ENCODE measurements around the gene TMEM209. TPM values are rescaled to one million over a fixed set of nuclear protein-coding genes. Genes with fewer than 3 reads are reported as not detected.
"Not testable (repeated sequence)": the region's sequence is repeated elsewhere in the genome, so short reads cannot be mapped to it uniquely, and the experiment has no call there.

TMEM209 gene
- total RNA-seq, 4 donors from 2014 or later = 9.6 to 17.3 (median 12.5) TPM

DNA sequence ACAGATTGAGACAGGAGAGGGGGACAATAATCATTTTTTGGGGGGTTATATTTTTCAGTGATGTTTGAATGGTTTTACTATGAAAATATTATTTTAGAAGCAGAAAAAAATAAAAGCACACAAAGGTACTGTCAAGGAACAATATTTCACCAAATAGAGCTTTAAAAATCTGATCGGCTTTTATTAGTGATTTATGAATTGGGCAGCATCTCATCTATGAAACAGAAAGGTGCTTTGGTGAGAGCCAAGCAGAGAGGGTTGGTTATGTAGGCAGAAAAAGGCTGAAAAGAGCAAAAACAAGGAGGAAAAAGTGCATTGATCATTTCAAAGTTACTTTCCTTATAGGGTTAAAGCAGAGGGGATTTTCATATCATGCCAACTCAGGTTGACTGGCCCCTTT, 35.0 kb upstream of the TMEM209 start:
- WGBS, 2 donors = 90 to 97% methylated on average over 1 of the region's 1 CpG
- Histone ChIP-seq H3K9me3 (no peaks in the 10 kb centered on the region), H3K4me3 (no peak overlapping the region), H3K4me1 (peaks cover 0 to 10% (median 0%) of the 10 kb centered on the region in 4 donors), H3K36me3 (no peaks in the 10 kb centered on the region), H3K27ac (no peak overlapping the region), H3K27me3 (no peaks in the 10 kb centered on the region)
- no peak for DNase-seq (ENCODE audit: low spot score in 2 of 2)
- TF ChIP-seq EP300 (IDR thresholded peaks at IDR 0.05) = no peak

DNA sequence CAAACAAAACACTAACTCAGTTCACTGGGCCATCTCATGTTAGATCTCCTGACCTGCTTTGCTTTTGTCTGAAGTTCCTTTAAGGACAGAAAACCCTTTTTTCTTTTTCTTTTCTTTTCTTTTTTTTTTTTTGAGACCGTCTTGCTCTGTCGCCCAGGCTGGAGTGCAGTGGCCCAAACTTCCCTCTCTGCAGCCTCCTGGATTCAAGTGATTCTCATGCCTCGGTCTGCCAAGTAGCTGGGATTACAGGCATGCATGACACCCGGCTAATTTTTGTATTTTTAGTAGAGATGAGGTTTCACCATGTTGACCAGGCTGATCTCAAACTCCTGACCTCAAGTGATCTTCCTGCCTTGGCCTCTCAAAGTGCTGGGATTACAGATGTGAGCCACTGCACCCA, 31.2 kb upstream of the TMEM209 start:
- H3K36me3 ChIP-seq; H3K9me3 ChIP-seq; H3K4me3 ChIP-seq; H3K4me1 ChIP-seq; H3K27ac ChIP-seq; H3K27me3 ChIP-seq; DNase-seq (ENCODE audit: low spot score in 2 of 2): not testable (repeated sequence)
- WGBS, 2 donors = 51 to 56% methylated on average over 4 of the region's 4 CpGs

DNA sequence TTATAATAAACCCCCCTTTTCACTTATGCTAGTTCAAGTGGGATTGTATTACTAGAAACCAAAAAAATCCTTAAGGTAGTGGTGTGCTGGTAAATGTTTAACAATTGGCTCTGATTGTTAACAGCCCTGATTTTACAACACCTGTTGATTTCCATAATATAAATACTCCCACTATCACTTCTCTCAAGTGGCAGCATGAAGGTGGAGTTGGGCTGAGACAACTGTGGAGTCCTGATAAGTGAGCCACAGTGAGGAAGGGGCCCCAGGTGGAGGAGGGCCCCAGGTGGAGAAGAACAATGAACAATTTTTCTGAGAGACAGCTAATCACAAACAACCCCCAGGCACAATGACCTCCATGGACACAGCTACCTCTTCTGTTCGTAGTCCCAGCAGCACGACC, 28.9 kb upstream of the TMEM209 start:
- 78 to 81% methylated on average over 2 of the region's 2 CpGs for WGBS, 2 donors
- Histone ChIP-seq H3K27me3 (no peaks in the 10 kb centered on the region), H3K36me3 (no peaks in the 10 kb centered on the region), H3K4me3 (no peak overlapping the region), H3K9me3 (no peaks in the 10 kb centered on the region), H3K27ac (no peak overlapping the region), H3K4me1 (no peaks in the 10 kb centered on the region)
- DNase-seq (ENCODE audit: low spot score in 2 of 2) = no peak
- TF ChIP-seq EP300 (IDR thresholded peaks at IDR 0.05) = no peak

DNA sequence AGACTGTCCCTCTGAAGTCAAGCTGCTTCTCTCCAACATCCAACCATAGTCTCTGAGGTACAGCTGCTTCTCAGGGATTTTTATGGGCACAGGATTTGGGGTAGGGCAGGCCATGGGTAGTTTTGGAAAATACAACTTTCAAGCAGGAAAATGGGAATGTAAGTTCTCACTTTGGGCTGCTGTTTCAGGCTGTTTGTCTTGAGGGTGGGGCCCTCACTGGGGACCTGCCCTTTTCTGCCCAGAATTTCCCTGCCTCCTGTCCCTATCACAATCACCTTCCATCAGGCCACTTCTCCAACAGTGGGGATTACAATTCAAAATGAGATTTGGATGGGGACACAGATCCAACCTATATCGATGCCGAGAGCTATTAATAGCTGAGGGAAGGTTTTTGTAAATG, 27.0 kb upstream of the TMEM209 start:
- no peaks in the 10 kb centered on the region for H3K27me3 ChIP-seq
- H3K9me3 ChIP-seq = no peaks in the 10 kb centered on the region
- 78 to 84% methylated on average over 2 of the region's 2 CpGs for WGBS, 2 donors
- peaks cover 0 to 11% (median 0%) of the 10 kb centered on the region in 4 donors for H3K4me1 ChIP-seq
- no peak for TF ChIP-seq EP300 (IDR thresholded peaks at IDR 0.05)
- TF ChIP-seq, protein P1, sequence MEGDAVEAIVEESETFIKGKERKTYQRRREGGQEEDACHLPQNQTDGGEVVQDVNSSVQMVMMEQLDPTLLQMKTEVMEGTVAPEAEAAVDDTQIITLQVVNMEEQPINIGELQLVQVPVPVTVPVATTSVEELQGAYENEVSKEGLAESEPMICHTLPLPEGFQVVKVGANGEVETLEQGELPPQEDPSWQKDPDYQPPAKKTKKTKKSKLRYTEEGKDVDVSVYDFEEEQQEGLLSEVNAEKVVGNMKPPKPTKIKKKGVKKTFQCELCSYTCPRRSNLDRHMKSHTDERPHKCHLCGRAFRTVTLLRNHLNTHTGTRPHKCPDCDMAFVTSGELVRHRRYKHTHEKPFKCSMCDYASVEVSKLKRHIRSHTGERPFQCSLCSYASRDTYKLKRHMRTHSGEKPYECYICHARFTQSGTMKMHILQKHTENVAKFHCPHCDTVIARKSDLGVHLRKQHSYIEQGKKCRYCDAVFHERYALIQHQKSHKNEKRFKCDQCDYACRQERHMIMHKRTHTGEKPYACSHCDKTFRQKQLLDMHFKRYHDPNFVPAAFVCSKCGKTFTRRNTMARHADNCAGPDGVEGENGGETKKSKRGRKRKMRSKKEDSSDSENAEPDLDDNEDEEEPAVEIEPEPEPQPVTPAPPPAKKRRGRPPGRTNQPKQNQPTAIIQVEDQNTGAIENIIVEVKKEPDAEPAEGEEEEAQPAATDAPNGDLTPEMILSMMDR (IDR thresholded peaks at IDR 0.05) = no peak
- TF ChIP-seq POLR2A (IDR thresholded peaks at IDR 0.05) = no peak
- H3K36me3 ChIP-seq = no peaks in the 10 kb centered on the region
- DNase-seq (ENCODE audit: low spot score in 2 of 2) = no peak
- H3K4me3 ChIP-seq = no peak overlapping the region
- no peak overlapping the region for H3K27ac ChIP-seq

DNA sequence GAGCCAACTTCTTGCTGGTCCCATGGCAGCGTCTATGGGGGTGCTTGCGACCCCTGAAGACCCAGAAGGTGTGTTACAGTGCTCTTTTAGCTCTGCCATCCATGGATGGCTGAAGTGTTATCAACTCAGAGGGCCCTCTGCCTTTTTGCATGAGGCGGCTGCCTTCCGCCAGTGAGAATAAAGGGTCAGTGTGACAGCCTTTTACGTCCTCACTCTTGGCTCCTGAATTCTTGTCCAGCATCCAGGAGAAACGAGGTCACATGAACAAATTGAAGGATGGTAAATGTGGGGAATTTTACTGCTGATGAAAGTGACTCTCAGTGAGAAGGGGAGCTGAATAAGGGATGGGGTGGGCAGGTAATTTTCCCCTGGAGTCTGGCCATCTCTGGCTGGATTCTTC, 26.6 kb upstream of the TMEM209 start:
- no peak for TF ChIP-seq POLR2A (IDR thresholded peaks at IDR 0.05)
- TF ChIP-seq, protein P1 (IDR thresholded peaks at IDR 0.05) = no peak
- no peak for TF ChIP-seq EP300 (IDR thresholded peaks at IDR 0.05)
- Histone ChIP-seq H3K27me3 (no peaks in the 10 kb centered on the region), H3K4me3 (no peak overlapping the region), H3K36me3 (no peaks in the 10 kb centered on the region), H3K4me1 (peaks cover 0 to 11% (median 0%) of the 10 kb centered on the region in 4 donors), H3K27ac (no peak overlapping the region), H3K9me3 (no peaks in the 10 kb centered on the region)
- no peak for DNase-seq (ENCODE audit: low spot score in 2 of 2)
- WGBS, 2 donors = 59 to 62% methylated on average over 6 of the region's 6 CpGs

DNA sequence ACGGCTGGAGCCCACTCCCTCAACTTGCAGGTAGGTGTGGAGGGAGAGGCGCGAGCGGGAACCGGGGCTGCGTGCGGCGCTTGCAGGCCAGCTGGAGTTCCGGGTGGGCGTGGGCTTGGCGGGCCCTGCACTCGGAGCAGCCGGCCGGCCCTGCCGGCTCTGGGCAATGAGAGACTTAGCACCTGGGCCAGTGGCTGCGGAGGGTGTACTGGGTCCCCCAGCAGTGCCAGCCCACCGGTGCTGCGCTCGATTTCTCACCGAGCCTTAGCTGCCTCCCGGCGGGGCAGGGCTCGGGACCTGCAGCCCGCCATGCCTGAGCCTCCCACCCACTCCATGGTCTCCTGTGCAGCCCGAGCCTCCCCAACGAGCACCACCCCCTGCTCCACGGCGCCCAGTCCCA, 24.8 kb upstream of the TMEM209 start:
- not testable (repeated sequence) for DNase-seq (ENCODE audit: low spot score in 2 of 2); H3K4me3 ChIP-seq; H3K27ac ChIP-seq; H3K9me3 ChIP-seq; H3K36me3 ChIP-seq; H3K27me3 ChIP-seq
- WGBS, 2 donors = 90 to 95% methylated on average over 7 to 24 of the region's 28 CpGs
- H3K4me1 ChIP-seq = peaks cover 0 to 11% (median 0%) of the 10 kb centered on the region in 4 donors

DNA sequence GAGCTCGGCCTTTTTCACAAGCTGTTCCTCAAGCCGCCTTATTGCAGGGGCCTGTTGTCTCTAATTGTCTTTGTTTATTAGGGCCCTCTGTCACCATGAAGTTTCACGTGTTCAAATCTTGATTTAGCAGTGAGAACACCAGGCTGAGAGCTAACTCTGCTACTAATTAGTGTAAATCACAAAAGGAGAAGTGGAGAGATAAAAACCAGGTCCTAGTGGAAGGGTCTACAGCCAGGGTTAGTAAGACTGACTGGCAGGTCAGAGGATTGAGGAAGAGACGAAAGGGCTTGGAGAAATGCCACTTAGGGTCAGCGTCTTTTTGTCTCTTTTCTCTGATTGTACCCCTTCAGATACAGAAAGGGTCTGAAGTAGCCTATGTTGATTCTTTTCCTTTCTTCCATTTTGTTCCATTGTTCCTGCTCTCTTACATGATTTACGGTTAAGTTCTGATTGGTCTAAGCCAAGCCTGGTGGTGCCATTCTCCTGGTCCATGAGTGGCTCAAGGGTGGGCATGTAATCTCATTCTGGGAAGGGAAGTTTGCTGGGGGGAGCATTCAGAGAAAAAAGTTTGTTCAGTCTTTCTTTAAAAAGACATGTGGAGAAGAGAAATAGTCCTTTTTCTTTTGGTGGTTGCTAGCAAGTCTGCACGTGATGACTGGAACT, 23.8 kb upstream of the TMEM209 start:
- H3K9me3 ChIP-seq = no peaks in the 10 kb centered on the region
- peak overlapping the region in 1 of 4 donors; percentile 34 for H3K27ac ChIP-seq
- WGBS, 2 donors = 79 to 83% methylated on average over 7 of the region's 7 CpGs
- no peak for TF ChIP-seq EP300 (IDR thresholded peaks at IDR 0.05)
- TF ChIP-seq, protein P1 (IDR thresholded peaks at IDR 0.05) = no peak
- no peak for DNase-seq (ENCODE audit: low spot score in 2 of 2)
- no peaks in the 10 kb centered on the region for H3K36me3 ChIP-seq
- no peak overlapping the region for H3K4me3 ChIP-seq
- H3K4me1 ChIP-seq = peaks cover 0 to 11% (median 0%) of the 10 kb centered on the region in 4 donors
- no peaks in the 10 kb centered on the region for H3K27me3 ChIP-seq
